Gastroesophageal sphincter (tissue), 3 donors: ENCODE results near the gene PHOX2B.

ENCODE experiments used
- EP300 ChIP-seq: sonication (generic); formaldehyde crosslinking; IDR thresholded peaks from one replicate; pipeline ENCODE4 v1.6.1; 2017; ENCODE audit warnings: antibody characterized with exemption, mild to moderate bottlenecking
- POLR2A ChIP-seq, 2 donors: fragments of 450-650 bp; IDR thresholded peaks; one replicate each; pipeline ENCODE4 v1.6.1; 2017; ENCODE audit warnings: antibody characterized with exemption in 2 of 2, mild to moderate bottlenecking in 2 of 2, moderate library complexity in 1 of 2
- POLR2AphosphoS5 ChIP-seq: sonication (generic); formaldehyde crosslinking; IDR thresholded peaks from one replicate; pipeline ENCODE4 v1.6.1; 2017; ENCODE audit warnings: antibody characterized with exemption
- TF ChIP-seq, protein P1 (sequence below), 4 experiments: fragments of 200-600 bp in 2 of 4; fragments of 450-650 bp in 2 of 4; sonication (generic) in 1 of 4; IDR thresholded peaks; one replicate each; pipeline ENCODE4 v1.5.1; 2017 to 2019; ENCODE audit warnings: antibody characterized with exemption in 4 of 4, mild to moderate bottlenecking in 2 of 4, moderate library complexity in 2 of 4

DNA sequence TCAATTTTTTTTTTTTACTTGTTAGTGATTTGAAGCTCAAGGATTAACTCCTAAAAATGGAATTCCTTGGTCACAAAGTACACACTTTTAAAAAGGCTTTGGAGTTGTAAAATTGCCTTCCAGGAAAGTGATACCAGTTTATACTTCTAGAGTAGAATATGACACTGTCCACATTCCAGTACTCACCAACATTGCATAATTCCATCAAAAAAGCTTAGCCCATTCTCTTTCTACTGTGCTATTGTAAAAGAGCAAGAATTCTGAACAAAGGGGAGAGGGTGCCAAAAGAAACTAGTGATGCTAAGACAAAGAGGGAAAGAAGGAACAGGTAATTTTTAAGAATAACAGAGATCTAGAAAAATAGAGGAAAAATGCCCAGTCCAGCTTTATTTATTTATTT is 10.4 kb upstream of the PHOX2B start:
- TF ChIP-seq, protein P1, sequence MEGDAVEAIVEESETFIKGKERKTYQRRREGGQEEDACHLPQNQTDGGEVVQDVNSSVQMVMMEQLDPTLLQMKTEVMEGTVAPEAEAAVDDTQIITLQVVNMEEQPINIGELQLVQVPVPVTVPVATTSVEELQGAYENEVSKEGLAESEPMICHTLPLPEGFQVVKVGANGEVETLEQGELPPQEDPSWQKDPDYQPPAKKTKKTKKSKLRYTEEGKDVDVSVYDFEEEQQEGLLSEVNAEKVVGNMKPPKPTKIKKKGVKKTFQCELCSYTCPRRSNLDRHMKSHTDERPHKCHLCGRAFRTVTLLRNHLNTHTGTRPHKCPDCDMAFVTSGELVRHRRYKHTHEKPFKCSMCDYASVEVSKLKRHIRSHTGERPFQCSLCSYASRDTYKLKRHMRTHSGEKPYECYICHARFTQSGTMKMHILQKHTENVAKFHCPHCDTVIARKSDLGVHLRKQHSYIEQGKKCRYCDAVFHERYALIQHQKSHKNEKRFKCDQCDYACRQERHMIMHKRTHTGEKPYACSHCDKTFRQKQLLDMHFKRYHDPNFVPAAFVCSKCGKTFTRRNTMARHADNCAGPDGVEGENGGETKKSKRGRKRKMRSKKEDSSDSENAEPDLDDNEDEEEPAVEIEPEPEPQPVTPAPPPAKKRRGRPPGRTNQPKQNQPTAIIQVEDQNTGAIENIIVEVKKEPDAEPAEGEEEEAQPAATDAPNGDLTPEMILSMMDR (IDR thresholded peaks at IDR 0.05), result no peak
- no peak for TF ChIP-seq EP300
- no peak for TF ChIP-seq POLR2AphosphoS5
- TF ChIP-seq POLR2A (IDR thresholded peaks at IDR 0.05), result no peak
